ENCODE results near the gene SMIM14.

DNA sequence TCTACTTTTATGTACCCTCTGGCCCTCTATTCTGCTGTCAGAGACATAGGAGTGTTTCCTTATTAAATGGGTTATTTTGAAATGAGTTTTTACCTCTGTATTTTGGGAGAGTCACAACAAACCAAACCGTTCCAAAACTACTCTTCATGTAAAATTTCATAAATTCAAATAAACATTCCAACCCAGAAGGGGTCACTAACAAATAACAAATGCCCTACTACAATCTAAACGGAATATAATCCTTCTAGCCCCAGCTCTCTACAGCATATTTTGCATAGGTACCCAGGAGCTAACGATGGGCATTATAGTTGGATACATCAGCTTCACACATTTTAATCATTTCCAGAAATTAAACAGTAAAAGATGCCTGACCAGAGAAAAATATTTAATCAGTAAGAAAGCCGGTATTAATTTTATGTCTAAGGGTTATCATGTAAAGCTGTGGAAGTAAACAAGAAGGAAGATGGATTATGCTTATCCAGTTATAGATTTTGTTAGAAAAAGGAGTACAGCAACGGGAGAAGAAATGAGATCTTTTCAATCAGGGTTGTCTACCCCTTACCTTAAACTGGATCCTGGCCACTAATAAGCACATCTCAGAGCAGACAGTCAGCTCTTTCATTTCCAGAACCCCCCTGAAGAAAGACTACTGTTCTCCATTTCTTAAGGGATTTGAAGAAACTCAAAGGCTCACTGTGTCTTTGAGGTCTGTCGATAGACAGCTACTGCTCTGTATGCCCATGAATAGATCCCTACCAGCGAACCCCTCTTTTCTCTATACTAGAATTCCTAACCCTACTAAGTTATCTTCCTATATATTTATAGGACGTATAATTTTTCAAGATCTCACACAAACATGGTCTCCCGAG, 112.6 kb downstream of the SMIM14 start:
- no peak for TF ChIP-seq SUZ12 (IDR thresholded peaks at IDR 0.05; ENCODE audit: extremely low read depth, insufficient read depth, insufficient read length)
- TF ChIP-seq ZNF274 (IDR thresholded peaks at IDR 0.05; ENCODE audit: low read depth, low read length): no peak
